LoVo (cell line): Measurements from ENCODE around the gene BARD1.
"Not testable (repeated sequence)": the region's sequence is repeated elsewhere in the genome, so short reads cannot be mapped to it uniquely, and the experiment has no call there.

ENCODE experiments used
- DNase-seq: peaks from one replicate; pipeline ENCODE4 v3.0.0-alpha.2; 2016; ENCODE audit warnings: low spot score

Gene BARD1

GRCh38 chr2:214808981-214809750 lies at the start of gene BARD1:
Gene BARD1 (minus strand): TSS chr2:214809683. CDS start chr2:214809569, 114 bp downstream.
- peak; percentile 58 for DNase-seq

- no peak for DNase-seq
These were observed 46.7 kb upstream of the BARD1 start for GRCh38 chr2:214856137-214856536.

- no peak for DNase-seq
These were observed 44.4 kb upstream of the BARD1 start for GRCh38 chr2:214853906-214854305.

- no peak for DNase-seq
These were observed 34.3 kb upstream of the BARD1 start for GRCh38 chr2:214843823-214844222.

- DNase-seq, result no peak
These were observed 30.0 kb upstream of the BARD1 start for GRCh38 chr2:214839464-214839863.

GRCh38 chr2:214837466-214837865 lies 28.0 kb upstream of the BARD1 start:
- DNase-seq, result no peak

- DNase-seq, result no peak
These were observed 27.1 kb upstream of the BARD1 start for GRCh38 chr2:214836568-214836967.

GRCh38 chr2:214830794-214831346 lies 21.4 kb upstream of the BARD1 start:
- DNase-seq, result no peak

- DNase-seq, result no peak
These were observed 6.6 kb upstream of the BARD1 start for GRCh38 chr2:214816008-214816533.

GRCh38 chr2:214810671-214811070 lies 1.2 kb upstream of the BARD1 start:
- no peak for DNase-seq

- DNase-seq, result peak; percentile 98
These were observed 475 bp upstream of the BARD1 start for GRCh38 chr2:214809751-214810564.

- DNase-seq, result no peak
These were observed 1.8 kb downstream of the BARD1 start for GRCh38 chr2:214807653-214808052.

GRCh38 chr2:214801768-214802397 lies 7.6 kb downstream of the BARD1 start:
- no peak for DNase-seq

GRCh38 chr2:214801068-214801467 lies 8.4 kb downstream of the BARD1 start:
- DNase-seq, result no peak

- DNase-seq, result no peak
These were observed 9.3 kb downstream of the BARD1 start for GRCh38 chr2:214800180-214800579.

GRCh38 chr2:214796911-214797310 lies 12.6 kb downstream of the BARD1 start:
- no peak for DNase-seq

GRCh38 chr2:214783181-214783580 lies 26.3 kb downstream of the BARD1 start:
- not testable (repeated sequence) for DNase-seq

- no peak for DNase-seq
These were observed 26.8 kb downstream of the BARD1 start for GRCh38 chr2:214782671-214783070.

GRCh38 chr2:214781226-214781625 lies 28.3 kb downstream of the BARD1 start:
- DNase-seq, result no peak

GRCh38 chr2:214775971-214776370 lies 33.5 kb downstream of the BARD1 start:
- no peak for DNase-seq

- DNase-seq, result no peak
These were observed 35.4 kb downstream of the BARD1 start for GRCh38 chr2:214774108-214774507.

GRCh38 chr2:214772443-214773015 lies 37.0 kb downstream of the BARD1 start:
- no peak for DNase-seq
